Kidney tubule cell (primary cell): Measurements from ENCODE around the gene APOA4.

Experiments used
- DNase-seq: peaks from one replicate; pipeline ENCODE4 v3.0.0-alpha.2; 2018; ENCODE audit warnings: low spot score

APOA4 gene

DNA sequence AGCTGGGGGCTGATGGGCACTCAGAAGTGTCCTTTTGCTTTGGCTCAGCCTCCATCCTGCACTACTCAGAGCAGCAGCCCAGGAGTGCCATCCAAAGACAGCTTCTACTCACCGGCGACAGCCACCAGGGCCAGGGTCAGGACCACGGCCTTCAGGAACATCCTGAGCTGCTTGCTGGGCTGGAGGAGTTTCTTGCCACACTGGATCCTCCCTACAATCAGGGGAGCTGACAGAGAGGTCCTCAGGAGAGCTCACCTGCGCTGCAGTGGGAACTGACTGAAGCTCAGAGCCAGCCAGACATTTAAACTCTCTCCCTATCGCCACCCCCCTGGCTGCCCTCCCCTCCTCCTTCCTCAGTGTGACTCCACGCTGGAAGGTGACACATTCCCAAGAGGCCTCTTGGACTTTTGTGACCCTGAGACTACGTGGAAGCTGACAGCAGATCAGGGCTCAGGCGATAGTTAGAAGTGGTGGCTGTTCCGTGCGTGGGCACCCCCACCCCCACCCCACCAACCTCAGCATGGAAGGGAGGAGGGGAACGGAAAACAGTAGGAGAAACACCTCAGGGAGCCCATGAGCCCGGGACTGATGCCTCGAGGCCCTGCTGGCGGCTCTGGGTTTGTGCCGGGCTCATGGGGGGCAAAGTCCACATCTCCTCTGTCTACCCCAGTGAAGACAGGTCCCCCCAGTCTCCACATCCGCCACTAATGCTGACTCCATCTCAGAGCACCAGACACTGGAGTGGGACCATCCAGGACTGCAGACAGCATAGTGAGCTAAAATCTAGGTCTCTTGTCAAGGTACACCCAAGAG is at the start of gene APOA4:
Gene APOA4, minus strand, starts transcription at position 274 of the 813 bp plus-strand sequence. Its CDS starts 113 bp downstream, at position 161.
- DNase-seq: no peak

DNA sequence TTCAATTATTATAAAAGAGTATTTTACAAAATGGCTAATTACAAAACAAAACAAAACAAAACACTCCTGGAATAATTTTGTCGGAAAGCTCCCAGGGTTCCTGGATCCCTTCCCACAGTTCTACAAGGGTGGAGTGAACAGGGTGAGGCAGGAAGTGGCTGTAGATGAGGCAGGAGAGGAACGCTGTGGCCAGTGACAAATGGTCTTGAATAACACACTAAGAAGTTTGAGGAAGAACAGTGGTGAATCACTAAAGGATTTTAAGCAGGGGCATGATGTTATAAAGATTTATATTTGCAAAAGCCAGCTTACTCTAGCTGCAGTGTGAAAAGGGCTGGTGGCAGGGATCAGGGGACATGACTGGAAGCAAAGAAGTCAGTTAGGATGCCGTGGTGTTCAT is 48.1 kb upstream of the APOA4 start:
- DNase-seq: peak; percentile 49

- DNase-seq: no peak
Observed at GRCh38 chr11:116870054-116870453, 47.0 kb upstream of the APOA4 start.

- DNase-seq: no peak
Observed at GRCh38 chr11:116869610-116870009, 46.5 kb upstream of the APOA4 start.

DNA sequence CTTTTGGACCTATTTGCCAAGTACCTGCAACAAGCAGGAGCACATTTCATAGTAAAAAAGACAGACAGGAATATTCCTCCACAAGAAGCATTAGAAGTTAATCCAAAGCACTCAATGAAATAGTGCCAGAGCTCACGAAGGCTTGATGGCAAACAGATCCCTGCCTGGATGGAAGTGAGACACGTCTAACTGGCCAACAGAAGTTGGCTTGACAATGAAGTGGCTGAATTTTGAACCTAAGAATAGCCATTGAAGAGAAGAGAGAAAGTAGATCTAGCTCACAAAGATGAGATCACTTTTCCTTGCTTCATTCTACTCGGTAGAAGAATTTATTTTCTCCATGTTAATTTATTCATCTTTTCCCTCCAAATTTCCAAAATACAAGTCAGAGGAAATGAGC is 45.0 kb upstream of the APOA4 start:
- DNase-seq: no peak

DNA sequence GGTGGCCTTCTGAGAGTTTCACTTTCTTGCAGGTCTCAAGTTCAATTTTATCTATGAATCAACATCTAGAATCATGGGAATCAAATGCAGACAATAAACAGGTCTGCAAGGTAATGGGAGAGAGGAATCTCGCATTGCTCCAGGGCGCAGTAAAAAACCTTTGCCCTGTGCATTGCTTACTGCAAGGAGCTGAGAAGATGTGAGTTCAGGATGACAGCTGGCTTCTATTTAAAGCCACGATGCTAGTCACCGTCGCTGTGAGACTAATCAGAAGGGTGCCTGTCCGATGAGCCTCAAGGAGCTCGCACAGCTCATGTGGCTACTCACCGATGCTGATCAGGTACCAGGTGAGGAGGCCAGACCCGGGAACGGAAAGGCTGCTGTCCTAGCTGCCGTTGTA is 44.5 kb upstream of the APOA4 start:
- DNase-seq: no peak

GRCh38 chr11:116866804-116867455 is 43.8 kb upstream of the APOA4 start:
- no peak for DNase-seq

GRCh38 chr11:116865696-116866095 is 42.6 kb upstream of the APOA4 start:
- DNase-seq: no peak

DNA sequence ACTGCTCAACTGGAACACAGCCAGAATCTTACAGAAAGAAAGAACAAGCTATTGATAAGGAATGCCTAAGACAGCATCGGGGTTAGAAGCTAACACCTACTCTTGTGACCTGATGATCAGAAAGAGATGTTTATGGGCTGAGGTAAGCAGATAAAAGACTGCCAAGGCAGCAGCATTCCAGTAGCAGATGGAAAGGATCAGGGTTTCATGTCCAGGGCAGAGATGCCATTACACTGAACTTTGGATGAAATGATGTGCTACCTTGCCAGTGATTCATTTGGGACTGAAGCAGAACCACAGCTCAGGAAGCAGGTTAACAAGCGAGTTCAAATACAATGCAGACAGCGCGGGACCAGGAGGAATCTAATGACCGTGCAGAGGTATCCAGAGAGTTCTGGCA is 41.4 kb upstream of the APOA4 start:
- no peak for DNase-seq

DNA sequence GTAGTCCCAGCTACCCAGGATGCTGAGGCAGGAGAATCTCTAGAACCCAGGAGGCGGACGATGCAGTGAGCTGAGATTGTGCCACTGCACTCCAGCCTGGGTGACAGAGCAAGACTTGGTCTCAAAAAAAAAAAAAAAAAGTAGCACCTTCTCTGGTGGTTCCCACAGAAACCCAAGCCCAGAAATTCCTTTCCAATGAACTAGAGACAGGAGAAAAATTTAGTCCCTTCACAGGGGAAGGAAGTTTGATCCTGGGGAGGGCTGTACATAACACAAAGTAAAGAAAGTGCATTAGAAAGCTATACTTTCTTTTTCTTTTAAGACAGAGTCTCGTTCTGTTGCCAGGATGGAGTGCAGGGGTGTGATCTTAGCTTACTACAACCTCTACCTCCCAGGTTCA is 39.8 kb upstream of the APOA4 start:
- no peak for DNase-seq

- DNase-seq: no peak
Observed at GRCh38 chr11:116862185-116862584, 39.1 kb upstream of the APOA4 start.

DNA sequence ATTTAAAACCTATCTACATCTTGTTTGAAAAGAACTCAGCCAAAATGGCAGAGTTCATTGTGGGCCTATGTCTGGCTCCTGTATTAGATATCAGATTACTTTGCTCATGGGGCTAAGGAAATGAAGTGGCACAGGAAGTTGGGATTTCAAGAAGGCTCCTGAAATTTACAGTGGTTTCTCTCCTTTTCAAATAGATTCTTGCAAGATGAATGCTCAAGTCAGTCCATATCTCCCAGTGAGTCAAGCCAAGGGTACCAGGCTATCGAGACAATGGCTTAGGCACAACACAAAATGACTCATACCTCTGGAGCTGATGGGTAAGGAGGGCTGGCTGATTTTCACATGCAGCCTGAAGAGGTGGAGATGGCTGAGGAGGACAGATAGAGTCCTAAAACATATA is 38.4 kb upstream of the APOA4 start:
- DNase-seq: peak; percentile 73

DNA sequence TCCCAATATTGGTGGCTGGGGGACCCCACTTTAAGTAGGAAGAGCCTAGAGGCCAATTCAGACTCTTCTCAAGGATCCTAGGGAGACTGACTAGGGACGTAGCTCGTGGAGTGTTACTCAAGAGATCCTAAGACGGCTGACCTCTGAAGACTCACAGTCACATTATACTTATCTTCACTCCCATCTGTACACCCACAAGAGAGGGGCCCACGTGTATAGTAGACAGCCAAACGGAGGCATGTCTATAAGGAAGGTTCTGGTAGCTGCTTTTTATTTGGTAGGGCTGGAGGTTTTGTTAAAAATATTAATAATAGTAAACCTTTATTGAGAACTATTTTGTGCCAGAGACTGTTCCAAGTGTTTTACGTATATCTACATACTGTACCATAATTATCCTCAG is 37.2 kb upstream of the APOA4 start:
- no peak for DNase-seq

GRCh38 chr11:116859175-116859574 is 36.1 kb upstream of the APOA4 start:
- DNase-seq: no peak

DNA sequence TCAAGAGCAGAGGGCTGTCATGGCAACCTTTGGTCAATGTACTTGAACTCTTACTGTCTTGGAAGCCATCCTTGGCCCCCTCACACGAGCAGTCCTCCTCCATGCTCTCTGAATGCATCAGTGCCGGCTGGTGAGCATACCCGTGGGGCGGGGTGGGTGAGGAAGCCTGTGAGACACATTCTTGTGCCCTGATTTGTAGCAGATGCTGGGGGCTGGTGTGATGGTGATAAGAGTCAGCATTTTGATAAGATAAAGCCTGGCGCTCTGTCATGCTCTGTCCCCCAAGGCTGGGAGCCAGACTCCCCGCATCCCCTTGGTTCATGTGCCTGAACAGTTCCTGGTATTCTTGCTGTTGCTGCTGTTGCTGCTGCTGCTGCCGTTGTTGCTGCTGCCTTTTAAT is 34.8 kb upstream of the APOA4 start:
- no peak for DNase-seq

- DNase-seq: no peak
Observed at GRCh38 chr11:116857316-116857715, 34.2 kb upstream of the APOA4 start.

- no peak for DNase-seq
Observed at GRCh38 chr11:116856423-116856822, 33.3 kb upstream of the APOA4 start.

GRCh38 chr11:116855413-116855812 is 32.3 kb upstream of the APOA4 start:
- DNase-seq: no peak

DNA sequence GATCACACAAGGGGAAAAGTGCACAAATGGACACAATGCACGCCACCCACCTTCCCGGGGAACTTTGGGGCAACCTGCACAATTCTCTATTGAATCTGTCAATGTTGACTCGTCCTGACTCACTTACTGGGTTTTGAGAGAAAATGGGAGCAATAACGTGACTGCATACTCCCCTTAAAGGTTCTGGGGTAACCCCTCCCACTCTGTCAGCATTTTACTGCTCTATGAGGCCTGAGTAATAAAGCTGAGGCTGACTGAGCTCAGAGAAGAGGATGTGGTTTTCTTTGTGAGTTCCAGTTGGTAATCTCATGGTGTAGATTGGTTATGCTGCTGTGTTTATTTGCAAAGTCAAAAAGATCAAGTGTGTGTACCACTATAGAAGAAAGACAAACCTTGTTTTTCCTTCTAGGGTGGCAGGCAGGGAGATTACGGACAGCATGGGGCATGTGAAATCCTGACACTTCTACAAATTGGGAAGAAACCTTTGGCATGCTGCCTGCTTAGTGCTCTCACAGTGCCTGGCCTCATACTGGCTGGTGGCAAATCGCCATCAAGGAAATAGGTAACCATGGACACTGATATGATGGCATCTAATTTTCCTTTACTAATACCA is 30.5 kb upstream of the APOA4 start:
- DNase-seq: peak; percentile 97

DNA sequence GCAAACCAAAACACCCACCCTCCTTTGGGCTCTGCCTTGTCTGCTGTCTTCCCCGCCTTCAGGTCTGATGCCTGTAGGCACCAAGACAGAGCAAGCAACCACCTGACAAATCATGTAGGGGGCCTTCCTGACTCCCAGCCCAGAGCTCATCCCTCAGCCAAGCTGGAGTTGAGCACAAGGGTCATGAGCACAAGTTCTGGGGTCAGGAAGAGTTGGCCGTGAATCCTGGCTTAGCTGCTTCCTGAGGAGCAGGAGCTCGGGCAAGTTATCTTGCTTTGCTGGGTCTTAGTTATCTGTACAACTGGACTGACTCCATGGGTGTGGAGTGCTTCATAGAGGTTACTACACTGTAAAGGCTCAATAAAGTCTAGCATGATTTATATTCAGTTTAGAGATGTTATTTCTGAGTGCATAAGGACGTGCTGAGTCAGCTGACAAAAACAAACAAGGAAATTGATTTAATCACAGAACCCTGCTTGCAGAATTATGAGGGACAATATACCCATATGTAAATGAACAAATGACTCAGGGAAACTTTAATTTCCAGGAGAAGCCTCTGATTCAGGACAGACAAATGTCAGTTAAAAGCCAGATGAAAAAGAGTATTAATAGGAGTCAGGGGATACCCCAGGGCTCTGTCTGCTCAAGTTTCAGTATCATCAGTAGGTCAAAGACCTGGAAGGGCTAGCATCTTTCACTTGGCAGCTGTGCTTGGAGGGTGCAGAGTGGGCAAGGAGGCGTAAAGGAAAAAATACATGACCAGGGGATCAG is 29.3 kb upstream of the APOA4 start:
- peak; percentile 45 for DNase-seq

GRCh38 chr11:116851626-116852025 is 28.5 kb upstream of the APOA4 start:
- no peak for DNase-seq

- DNase-seq: no peak
Observed at GRCh38 chr11:116849486-116849885, 26.4 kb upstream of the APOA4 start.
